ENCODE measurements around the gene CACNG7. TPM values are rescaled to one million over a fixed set of nuclear protein-coding genes. Genes with fewer than 3 reads are reported as not detected.
A peak's percentile ranks its signal among the peaks of the same experiment; 100 is the strongest.
"Not testable (repeated sequence)": the region's sequence is repeated elsewhere in the genome, so short reads cannot be mapped to it uniquely, and the experiment has no call there.

CACNG7 gene, protein sequence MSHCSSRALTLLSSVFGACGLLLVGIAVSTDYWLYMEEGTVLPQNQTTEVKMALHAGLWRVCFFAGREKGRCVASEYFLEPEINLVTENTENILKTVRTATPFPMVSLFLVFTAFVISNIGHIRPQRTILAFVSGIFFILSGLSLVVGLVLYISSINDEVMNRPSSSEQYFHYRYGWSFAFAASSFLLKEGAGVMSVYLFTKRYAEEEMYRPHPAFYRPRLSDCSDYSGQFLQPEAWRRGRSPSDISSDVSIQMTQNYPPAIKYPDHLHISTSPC
- polyA plus RNA-seq, result not detected

DNA sequence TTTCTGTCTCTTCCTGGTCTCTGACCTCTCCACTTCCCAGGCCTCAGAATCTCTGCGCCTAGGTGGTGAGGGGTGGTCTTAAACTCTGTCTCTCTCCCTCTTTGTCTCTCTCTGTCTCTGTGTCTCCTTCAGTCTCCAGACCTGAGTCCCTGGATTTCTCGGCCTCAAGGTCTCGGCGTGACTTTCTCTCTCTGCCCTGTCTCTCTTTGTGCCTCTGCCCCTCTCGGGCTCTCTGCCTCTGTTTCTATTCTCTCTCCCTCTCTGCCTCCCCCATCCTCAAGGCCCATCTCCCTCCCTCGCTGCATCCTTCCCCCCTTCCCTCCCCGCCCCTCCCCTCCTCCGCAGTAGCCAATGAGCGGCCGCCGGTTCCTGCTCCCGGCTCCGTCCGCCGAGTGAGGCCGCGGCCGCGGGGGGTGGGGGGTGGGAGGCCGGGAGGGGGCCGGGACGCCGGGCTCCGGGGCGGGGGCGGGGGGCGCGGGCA is at the start of gene CACNG7:
CACNG7 (plus strand) TSS at position 344 of the 481 bp plus-strand sequence. CDS start 3,554 bp downstream, outside the sequence.
- 2 to 4% (median 3%) methylated on average over 18 to 28 of the region's 28 CpGs for WGBS, 3 donors
- H3K27ac ChIP-seq (ENCODE audit: low read depth, low read length), result no peak within 1 kb of the TSS

DNA sequence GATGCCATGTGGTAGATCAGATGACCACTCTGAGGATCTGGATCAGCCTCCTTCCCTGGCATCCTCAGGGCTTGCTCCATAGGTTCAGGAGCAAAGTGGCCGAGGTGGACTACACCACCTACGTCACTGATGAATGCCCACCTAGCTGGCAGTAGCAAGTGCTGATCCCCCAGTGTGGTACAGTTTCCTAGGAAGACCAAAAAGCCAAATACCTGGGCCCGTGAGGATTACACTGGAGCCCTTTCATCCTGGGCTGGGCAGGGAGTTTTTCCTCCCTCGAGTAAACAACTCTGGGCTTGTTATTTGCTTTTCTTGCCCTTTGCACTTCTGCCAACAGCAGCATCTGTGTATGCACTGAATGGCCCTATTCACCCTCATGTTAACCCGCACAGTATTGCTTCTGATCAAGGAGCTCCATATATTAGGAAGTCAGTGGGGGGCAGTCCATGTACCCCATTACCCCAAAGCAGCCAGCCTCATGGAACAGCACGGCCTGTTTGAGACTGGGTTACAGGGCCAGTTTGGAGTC is 44.7 kb upstream of the CACNG7 start:
- H3K27ac ChIP-seq (ENCODE audit: low read depth, low read length), result no peak overlapping the region

DNA sequence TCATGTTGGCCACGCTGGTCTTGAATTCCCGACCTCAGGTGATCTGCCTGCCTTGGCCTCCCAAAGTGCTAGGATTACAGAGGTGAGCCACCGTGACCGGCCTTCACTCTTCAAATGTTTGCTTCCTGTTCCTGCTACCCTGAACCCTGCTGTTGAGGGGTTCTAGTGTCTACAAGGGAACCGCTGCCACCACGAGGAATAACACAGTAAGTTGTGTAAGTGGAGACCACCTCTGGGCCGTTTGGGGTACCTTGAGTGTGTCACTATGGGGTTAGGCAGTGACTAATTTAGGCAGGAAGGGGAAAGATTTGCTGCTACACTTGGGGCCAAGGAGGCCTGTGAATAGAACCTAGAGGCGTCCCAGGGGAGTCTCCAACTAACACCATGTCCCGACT is 43.6 kb upstream of the CACNG7 start:
- 54 to 75% (median 54%) methylated on average over 9 of the region's 9 CpGs for whole genome bisulfite sequencing, 3 donors
- no peak overlapping the region for H3K27ac ChIP-seq (ENCODE audit: low read depth, low read length)

More for the DNA sequence above, 44.7 kb upstream of the CACNG7 start:
- 28 to 91% (median 83%) methylated on average over 6 of the region's 6 CpGs for WGBS, 3 donors

DNA sequence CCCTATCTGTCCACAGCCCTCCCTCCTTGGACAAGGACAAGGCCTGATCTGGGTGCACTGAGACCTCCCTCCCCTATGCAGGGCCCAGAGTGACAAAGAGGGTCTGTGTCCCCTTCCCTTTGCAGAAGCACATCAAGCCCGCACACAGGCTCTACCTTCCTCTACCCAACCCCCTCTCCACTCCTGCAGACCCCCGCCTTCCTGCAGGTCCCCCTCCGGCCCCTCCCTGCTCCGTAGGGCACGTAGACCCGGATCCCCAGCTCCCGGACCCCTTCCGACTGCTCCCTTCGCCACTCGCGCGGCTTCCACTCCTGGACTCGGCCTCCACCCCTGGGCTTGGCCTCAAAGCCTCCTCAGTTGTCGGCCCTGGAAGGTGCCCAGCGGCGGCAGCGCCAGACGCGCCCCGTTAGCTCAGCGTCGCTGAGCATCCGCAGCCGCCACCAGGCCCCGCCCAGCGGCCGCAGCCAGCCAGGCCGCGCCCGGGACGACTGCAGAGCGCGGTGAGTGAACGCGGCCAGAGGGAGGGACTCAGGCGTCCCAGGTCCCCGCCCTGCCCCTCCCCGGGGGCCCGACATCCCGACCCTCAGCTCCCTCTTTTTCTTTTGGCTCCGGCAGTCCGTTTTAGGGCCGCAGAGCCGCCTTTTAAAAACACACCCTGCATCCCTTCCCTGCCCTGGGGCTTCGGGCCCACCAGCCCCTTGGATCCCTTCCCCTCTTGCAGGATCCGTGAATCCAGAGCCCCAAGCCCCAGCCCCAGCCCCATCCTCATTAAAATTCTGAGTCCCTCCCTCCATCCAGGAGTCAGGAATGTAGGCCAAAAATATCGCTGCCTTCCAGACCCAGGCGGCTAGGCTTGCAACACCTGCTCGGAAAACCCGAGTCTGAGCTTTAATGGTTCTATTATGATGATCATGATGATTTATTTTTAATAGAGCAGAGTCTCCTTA is 42.9 kb upstream of the CACNG7 start:
- 2 to 34% (median 3%) methylated on average over 30 to 50 of the region's 50 CpGs for WGBS, 3 donors
- peak overlapping the region; percentile 94 for H3K27ac ChIP-seq (ENCODE audit: low read depth, low read length)

DNA sequence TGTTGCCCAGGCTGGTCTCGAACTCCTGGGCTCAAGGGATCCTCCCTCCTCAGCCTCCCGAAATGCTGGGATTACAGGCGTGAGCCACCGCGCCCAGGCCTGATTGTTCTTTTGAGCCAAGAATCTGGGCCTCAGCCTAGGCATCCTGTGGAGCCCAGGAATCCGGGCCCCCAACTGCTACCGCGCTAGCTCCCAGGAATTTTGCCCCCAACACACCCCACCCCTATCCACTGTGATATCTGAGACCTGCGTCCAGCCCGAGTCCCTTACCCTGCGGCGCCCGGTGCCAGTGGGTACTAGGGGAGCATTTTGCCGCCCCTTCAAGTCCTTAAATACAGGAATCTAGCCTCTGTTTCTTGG is 42.2 kb upstream of the CACNG7 start:
- WGBS, 3 donors, result 26 to 39% (median 35%) methylated on average over 14 of the region's 14 CpGs
- peak overlapping the region; percentile 94 for H3K27ac ChIP-seq (ENCODE audit: low read depth, low read length)

DNA sequence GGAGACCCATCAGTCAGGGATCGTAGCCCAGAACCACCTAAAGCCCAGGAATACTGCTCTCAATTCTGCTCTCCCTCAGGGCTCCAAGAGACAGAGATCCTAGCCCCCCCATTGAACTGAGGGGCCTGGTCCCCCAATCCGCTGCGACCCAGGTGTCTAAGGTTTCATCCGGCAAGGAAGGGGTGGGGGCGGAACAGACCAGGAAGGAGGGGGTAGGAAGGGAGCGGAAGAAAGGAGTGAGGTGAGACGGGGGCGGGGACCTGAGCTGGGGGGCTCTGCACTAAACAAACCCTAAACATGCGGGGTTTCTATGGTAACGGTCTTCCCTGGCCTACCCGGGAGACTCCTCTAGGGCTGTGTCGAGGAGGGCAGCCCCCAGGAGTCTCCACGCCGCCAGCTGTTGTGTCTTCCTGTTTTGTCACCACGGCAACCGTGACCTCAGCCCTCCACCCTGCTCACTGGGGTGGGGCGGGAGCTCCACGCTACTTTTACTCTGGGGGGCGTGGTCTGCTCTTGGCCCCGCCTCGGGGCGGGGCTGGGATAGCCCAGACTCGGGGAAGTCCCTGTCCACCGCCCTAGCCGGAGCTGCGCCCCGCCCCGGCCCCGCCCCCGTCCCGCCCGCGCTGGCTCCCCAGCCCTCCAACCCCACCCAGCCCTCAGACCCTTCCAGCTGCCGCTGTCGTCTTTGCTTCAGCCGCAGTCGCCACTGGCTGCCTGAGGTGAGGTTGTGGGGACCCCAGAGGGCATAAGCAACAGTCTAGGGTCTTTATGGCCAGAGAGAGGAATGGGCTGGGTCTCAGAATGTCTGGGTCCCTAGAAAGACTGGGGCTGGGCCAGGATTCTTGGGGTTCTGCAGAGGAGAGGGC is 41.6 kb upstream of the CACNG7 start, which contains the start of gene MYADM:
MYADM (plus strand) TSS at position 659 of the 866 bp plus-strand sequence. CDS start 5,647 bp downstream, outside the sequence.
- H3K27ac ChIP-seq (ENCODE audit: low read depth, low read length), result peak within 1 kb of the TSS; percentile 94
- 2 to 6% (median 2%) methylated on average over 31 to 37 of the region's 37 CpGs for whole genome bisulfite sequencing, 3 donors

DNA sequence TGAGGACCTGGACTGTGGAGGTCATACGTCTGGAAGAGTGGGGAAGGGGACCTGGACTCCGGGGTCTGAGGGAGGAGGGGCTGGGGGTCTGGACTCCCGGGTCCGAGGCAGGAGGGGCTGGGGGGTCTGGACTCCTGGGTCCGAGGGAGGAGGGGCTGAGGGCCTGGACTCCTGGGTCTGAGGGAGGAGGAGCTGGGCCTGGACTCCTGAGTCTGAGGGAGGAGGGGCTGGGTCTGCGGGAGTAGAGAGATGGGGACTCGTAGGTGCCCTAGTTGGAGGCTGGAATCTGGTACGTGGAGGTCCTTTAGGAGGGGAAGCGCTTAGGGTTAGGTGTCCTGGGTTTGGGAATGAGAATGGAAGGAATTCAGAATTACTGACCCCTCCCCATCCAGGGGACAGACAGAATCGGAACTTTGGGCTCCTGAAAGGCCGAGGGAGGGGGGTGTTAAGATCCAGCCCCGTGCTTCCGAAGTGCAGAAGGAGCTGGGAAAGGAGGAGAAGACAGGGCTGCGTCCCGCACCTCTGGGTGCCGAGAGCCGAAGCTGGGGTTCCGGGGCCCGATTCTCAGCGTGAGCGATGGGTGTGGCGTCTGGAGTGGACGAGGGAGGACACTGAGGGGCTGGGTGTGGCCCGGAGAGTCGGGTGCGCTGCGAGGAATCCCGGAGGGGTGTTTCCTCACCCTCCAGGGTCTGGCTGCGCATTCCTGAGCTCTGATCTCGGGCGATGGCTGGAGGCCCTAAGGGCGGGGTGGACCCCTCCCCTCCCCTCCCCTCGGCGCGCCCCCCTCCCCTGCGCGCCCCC is 40.8 kb upstream of the CACNG7 start:
- WGBS, 3 donors, result 0 to 1% (median 1%) methylated on average over 30 to 34 of the region's 37 CpGs
- H3K27ac ChIP-seq (ENCODE audit: low read depth, low read length), result peak overlapping the region; percentile 82

DNA sequence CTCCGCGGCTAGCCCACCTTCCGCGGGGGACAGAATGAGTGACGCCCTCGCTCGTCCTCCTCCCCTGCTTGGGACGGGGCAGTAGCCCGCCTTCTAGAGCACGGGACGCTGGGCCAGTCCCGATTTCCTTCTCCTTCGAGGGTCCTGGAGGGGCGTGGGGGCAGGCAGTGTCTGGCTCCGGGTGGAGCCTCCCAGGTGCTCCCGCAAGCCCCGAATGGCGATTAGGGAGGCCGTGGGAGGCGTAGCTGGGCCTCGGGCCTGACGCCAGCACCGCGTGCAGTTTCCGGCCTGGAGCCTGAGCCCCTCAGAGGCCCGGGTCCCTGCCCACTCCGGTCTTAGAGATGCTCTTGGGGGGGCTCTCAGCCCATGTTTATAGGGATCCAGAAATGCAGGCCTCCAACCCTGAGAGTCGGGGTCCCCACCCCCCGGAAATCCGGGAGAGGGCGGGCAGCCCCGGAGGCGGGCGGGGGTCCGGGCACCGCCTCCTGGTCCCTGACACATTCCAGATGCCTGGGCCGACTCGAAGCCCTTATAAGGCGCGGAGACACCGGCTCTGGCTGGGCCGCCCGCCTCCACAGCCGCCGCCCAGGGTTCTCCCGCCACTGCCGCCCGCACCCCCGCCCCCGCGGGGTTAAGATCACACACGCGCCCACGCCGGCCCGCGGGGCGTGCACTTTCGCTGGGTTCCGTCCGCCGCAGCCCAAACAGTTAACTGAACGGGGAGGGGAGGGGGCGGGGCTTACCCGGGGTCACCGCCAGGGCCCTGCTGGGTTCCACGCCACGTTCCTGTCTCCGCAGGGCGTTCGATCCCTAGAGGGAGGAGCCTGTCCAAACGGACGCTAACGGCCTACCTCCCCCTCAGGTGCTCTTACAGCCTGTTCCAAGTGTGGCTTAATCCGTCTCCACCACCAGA is 39.9 kb upstream of the CACNG7 start:
- peak overlapping the region; percentile 82 for H3K27ac ChIP-seq (ENCODE audit: low read depth, low read length)
- 1% methylated on average over 51 to 75 of the region's 75 CpGs for WGBS, 3 donors

DNA sequence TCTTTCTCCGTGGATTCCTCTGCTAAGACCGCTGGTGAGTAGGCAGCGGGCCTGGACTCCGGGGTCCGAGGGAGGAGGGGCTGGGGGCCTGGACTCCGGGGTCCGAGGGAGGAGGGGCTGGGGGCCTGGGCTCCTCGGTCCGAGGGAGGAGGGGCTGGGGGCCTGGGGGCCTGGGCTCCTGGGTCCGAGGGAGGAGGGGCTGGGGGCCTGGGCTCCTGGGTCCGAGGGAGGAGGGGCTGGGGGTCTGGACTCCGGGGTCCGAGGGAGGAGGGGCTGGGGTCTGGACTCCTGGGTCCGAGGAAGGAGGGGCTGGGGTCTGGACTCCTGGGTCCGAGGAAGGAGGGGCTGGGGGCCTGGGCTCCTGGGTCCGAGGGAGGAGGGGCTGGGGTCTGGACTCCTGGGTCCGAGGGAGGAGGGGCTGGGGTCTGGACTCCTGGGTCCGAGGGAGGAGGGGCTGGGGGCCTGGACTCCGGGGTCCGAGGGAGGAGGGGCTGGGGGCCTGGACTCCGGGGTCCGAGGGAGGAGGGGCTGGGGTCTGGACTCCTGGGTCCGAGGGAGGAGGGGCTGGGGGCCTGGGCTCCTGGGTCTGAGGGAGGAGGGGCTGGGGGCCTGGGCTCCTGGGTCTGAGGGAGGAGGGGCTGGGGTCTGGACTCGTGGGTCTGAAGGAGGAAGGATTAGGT is 39.1 kb upstream of the CACNG7 start:
- not testable (repeated sequence) for H3K27ac ChIP-seq (ENCODE audit: low read depth, low read length)
- WGBS, 3 donors, result 3 to 4% (median 4%) methylated on average over 7 to 24 of the region's 24 CpGs

DNA sequence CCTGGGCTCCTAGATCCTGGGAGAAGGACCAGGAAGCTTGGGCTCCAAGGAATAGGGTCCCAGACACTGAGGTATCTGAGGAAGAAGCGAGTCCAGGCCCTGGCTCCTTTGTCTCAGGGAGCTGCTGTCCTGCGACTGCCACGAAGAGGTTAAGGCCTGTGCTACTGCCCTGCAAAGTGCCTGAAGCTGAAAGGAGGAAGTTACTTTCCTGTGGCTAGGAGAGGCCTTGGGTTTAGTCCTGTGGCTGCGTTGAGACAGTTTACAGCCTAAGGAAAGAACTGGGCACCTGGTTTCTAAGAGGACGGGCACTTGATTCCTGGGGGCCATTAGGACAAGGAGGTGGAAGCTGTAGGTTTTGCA is 38.6 kb upstream of the CACNG7 start:
- 11 to 27% (median 24%) methylated on average over 5 of the region's 5 CpGs for WGBS, 3 donors
- no peak overlapping the region for H3K27ac ChIP-seq (ENCODE audit: low read depth, low read length)

DNA sequence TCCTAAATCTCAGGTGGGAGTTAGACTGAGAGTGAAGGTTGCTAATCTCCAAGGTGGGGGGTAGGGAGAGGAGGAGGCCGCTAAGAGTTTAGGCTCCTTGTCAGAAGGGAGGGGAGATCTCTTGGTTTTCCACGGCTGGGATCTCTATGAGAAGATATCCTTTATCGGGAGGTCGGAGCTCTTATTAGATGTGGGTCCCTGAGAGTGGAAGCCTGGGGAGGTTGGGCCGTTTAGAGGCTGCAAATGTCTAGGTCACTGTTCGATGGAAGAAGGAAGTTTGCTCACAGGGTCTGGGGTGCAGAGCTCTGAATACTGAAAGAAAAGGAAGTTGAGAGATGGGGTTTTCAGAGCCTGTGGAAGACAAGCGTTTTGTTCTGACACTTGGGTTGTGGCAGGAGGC is 37.6 kb upstream of the CACNG7 start:
- WGBS, 3 donors, result 32 to 62% (median 32%) methylated on average over 7 of the region's 7 CpGs
- H3K27ac ChIP-seq (ENCODE audit: low read depth, low read length), result no peak overlapping the region

DNA sequence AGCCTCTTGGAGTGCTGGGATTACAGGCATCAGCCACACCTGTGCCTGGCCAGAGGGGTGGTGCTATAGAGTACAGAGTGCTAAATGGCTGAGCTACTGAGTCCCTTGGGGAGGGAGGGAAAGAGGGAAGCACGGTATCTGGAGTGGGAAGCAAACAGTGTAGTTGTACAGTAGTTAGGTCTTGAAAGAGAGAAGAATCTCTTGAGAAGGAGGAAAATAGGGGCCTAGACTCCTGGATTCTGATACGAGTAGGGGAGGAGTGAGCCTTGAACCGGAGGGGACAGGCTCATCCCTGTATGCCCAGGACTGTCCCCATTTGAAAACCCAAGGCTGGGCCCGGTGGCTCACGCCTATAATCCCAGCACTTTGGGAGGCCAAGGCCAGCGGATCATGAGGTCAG is 36.3 kb upstream of the CACNG7 start:
- WGBS, 3 donors, result 72 to 74% (median 74%) methylated on average over 6 of the region's 6 CpGs
- no peak overlapping the region for H3K27ac ChIP-seq (ENCODE audit: low read depth, low read length)

DNA sequence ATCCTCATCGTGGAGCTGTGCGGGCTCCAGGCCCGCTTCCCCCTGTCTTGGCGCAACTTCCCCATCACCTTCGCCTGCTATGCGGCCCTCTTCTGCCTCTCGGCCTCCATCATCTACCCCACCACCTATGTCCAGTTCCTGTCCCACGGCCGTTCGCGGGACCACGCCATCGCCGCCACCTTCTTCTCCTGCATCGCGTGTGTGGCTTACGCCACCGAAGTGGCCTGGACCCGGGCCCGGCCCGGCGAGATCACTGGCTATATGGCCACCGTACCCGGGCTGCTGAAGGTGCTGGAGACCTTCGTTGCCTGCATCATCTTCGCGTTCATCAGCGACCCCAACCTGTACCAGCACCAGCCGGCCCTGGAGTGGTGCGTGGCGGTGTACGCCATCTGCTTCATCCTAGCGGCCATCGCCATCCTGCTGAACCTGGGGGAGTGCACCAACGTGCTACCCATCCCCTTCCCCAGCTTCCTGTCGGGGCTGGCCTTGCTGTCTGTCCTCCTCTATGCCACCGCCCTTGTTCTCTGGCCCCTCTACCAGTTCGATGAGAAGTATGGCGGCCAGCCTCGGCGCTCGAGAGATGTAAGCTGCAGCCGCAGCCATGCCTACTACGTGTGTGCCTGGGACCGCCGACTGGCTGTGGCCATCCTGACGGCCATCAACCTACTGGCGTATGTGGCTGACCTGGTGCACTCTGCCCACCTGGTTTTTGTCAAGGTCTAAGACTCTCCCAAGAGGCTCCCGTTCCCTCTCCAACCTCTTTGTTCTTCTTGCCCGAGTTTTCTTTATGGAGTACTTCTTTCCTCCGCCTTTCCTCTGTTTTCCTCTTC is 35.1 kb upstream of the CACNG7 start:
- WGBS, 3 donors, result 89 to 92% (median 89%) methylated on average over 47 to 51 of the region's 51 CpGs
- no peak overlapping the region for H3K27ac ChIP-seq (ENCODE audit: low read depth, low read length)

DNA sequence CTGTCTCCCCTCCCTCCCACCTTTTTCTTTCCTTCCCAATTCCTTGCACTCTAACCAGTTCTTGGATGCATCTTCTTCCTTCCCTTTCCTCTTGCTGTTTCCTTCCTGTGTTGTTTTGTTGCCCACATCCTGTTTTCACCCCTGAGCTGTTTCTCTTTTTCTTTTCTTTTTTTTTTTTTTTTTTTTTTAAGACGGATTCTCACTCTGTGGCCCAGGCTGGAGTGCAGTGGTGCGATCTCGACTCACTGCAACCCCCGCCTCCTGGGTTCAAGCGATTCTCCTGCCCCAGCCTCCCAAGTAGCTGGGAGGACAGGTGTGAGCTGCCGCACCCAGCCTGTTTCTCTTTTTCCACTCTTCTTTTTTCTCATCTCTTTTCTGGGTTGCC is 34.5 kb upstream of the CACNG7 start:
- no peak overlapping the region for H3K27ac ChIP-seq (ENCODE audit: low read depth, low read length)

DNA sequence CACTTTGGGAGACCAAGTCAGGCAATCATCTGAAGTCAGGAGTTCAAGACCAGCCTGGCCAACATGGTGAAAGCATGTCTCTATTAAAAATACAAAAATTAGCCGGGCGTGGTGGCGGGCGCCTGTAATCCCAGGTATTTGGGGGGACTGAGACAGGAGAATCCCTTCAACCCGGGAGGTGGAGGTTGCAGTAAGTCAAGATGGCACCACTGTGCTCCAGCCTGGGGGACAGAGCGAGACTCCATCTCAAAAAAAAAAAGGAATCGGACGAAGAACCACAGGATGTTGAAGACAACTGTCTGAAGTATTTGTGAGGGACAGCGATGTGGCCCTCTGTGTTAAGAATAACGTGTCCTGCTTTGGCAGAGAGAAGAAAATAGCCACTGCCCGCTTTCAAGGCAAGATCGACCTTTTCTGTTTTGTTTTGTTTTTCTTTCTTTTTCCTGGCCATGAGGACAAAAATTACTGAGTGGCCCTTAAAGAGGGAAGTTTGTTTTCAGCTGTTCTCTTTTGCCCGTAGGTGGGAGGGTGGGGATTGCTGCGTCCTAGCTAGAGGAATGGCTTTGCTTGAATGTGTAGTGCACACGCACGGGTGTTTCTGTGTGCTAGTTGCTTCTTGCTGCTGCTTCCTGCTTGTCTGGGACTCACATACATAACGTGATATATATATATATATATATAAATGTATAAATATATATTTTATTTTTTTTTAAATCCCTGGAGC is 33.3 kb upstream of the CACNG7 start:
- whole genome bisulfite sequencing, 3 donors, result 81 to 89% (median 84%) methylated on average over 17 of the region's 17 CpGs
- H3K27ac ChIP-seq (ENCODE audit: low read depth, low read length), result no peak overlapping the region

More for the DNA sequence above, 34.5 kb upstream of the CACNG7 start:
- 66 to 76% (median 73%) methylated on average over 6 of the region's 6 CpGs for WGBS, 3 donors
